SU-DHL-6 (cell line): ENCODE results near the gene SLC25A26.
"Not testable (repeated sequence)": the region's sequence is repeated elsewhere in the genome, so short reads cannot be mapped to it uniquely, and the experiment has no call there.

ENCODE experiments used
- H2AFZ ChIP-seq: fragments of 200-600 bp; sonication (generic); 2 replicates; pipeline ENCODE4 v1.6.1; 2014; ENCODE audit warnings: low read depth, mild to moderate bottlenecking, moderate library complexity, mixed read lengths, antibody characterized with exemption, low read length; ENCODE audit not compliant: severe bottlenecking
- H3F3A ChIP-seq: fragments of 200-600 bp; shearing (Covaris generic); 2 replicates; pipeline ENCODE4 v1.6.0; 2016; ENCODE audit warnings: antibody characterized with exemption, mild to moderate bottlenecking; ENCODE audit not compliant: insufficient read depth
- H3K27ac ChIP-seq: fragments of 200-600 bp; sonication (generic); 2 replicates; pipeline ENCODE4 v1.5.1; 2016; ENCODE audit warnings: low read depth, mild to moderate bottlenecking, low read length, moderate library complexity, mixed read lengths
- H3K27me3 ChIP-seq: fragments of 200-600 bp; sonication (generic), shearing (Covaris generic); 2 replicates; pipeline ENCODE4 v1.6.0; 2014; ENCODE audit warnings: mild to moderate bottlenecking, low read length
- H3K36me3 ChIP-seq: fragments of 200-600 bp; sonication (generic); 2 replicates; pipeline ENCODE4 v1.6.1; 2014; ENCODE audit warnings: mild to moderate bottlenecking, low read length, mixed read lengths
- H3K4me2 ChIP-seq: fragments of 300-600, 200-600 bp; shearing (Covaris generic), sonication (generic); 2 replicates; pipeline ENCODE4 v1.6.0; 2014; ENCODE audit warnings: low read length, low read depth, mild to moderate bottlenecking; ENCODE audit not compliant: poor library complexity, severe bottlenecking
- H3K4me3 ChIP-seq: fragments of 200-600 bp; sonication (generic); 2 replicates; pipeline ENCODE4 v1.5.1; 2014; ENCODE audit warnings: antibody characterized with exemption, low read length, mild to moderate bottlenecking, mixed read lengths; ENCODE audit not compliant: insufficient read depth, poor library complexity, severe bottlenecking
- H3K79me2 ChIP-seq: fragments of 200-600 bp; sonication (generic); 2 replicates; pipeline ENCODE4 v1.6.1; 2014; ENCODE audit warnings: mild to moderate bottlenecking, low read length, moderate library complexity; ENCODE audit not compliant: insufficient read depth
- H3K9ac ChIP-seq: fragments of 200-600 bp; sonication (generic); 2 replicates; pipeline ENCODE4 v1.7.0; 2014; ENCODE audit warnings: mild to moderate bottlenecking, low read length
- H3K9me2 ChIP-seq: fragments of 200-600 bp; sonication (generic); replicated peaks from 2 replicates; pipeline ENCODE4 v1.6.1; 2014; ENCODE audit warnings: low read length; ENCODE audit not compliant: insufficient read depth
- H3K9me3 ChIP-seq: fragments of 200-600 bp; sonication (generic); 2 replicates; pipeline ENCODE4 v1.6.1; 2014; ENCODE audit warnings: low read length, mixed read lengths; ENCODE audit not compliant: insufficient read depth
- H4K20me1 ChIP-seq: fragments of 200-600 bp; sonication (generic); 2 replicates; pipeline ENCODE4 v1.6.1; 2014; ENCODE audit warnings: low read depth, mild to moderate bottlenecking, antibody characterized with exemption, low read length, moderate library complexity, mixed read lengths
- EZH2phosphoT487 ChIP-seq: fragments of 200-600 bp; sonication (generic), shearing (Covaris generic); conservative IDR thresholded peaks from 2 replicates; pipeline ENCODE4 v1.6.1; 2018; ENCODE audit warnings: mild to moderate bottlenecking, antibody characterized with exemption, low read length, moderate library complexity, mixed read lengths
- TF ChIP-seq, protein P1 (sequence below): fragments of 200-600 bp; sonication (generic); IDR thresholded peaks from one replicate; pipeline ENCODE4 v1.5.1; 2017; ENCODE audit warnings: antibody characterized with exemption, mild to moderate bottlenecking, low read length, moderate library complexity; ENCODE audit not compliant: insufficient read depth, poor library complexity, severe bottlenecking

Gene SLC25A26

DNA sequence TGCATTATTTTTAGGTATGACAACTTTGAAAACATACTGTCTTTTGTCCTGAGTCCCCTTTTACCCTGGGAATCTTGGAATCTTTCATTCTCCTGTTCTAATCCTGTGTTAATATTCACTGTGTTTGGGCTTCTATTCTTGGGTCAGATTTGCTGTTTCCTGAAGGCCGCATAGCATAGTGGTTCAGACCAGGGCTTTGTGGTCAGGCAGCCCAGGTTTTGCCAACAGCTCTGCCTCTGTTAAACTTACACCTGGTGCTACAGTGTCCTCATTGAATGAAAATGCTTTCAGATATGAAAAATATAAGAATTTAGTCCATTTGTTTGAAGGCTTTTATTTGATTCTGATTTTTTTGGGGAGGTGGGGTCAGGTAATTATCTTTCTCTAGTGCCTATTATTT is 58.4 kb downstream of the SLC25A26 start:
- Histone ChIP-seq H3K27ac (no peak overlapping the region), H3K9me2 (no peaks in the 10 kb centered on the region), H4K20me1 (no peaks in the 10 kb centered on the region), H3K4me2 (no peak overlapping the region), H3F3A (no peaks in the 10 kb centered on the region), H3K79me2 (no peaks in the 10 kb centered on the region), H3K4me3 (no peak overlapping the region), H2AFZ (no peak overlapping the region), H3K9me3 (no peaks in the 10 kb centered on the region), H3K27me3 (no peaks in the 10 kb centered on the region), H3K36me3 (no peaks in the 10 kb centered on the region), H3K9ac (no peak overlapping the region)
- TF ChIP-seq, protein P1, sequence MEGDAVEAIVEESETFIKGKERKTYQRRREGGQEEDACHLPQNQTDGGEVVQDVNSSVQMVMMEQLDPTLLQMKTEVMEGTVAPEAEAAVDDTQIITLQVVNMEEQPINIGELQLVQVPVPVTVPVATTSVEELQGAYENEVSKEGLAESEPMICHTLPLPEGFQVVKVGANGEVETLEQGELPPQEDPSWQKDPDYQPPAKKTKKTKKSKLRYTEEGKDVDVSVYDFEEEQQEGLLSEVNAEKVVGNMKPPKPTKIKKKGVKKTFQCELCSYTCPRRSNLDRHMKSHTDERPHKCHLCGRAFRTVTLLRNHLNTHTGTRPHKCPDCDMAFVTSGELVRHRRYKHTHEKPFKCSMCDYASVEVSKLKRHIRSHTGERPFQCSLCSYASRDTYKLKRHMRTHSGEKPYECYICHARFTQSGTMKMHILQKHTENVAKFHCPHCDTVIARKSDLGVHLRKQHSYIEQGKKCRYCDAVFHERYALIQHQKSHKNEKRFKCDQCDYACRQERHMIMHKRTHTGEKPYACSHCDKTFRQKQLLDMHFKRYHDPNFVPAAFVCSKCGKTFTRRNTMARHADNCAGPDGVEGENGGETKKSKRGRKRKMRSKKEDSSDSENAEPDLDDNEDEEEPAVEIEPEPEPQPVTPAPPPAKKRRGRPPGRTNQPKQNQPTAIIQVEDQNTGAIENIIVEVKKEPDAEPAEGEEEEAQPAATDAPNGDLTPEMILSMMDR, result no peak
- no peak for TF ChIP-seq EZH2phosphoT487

DNA sequence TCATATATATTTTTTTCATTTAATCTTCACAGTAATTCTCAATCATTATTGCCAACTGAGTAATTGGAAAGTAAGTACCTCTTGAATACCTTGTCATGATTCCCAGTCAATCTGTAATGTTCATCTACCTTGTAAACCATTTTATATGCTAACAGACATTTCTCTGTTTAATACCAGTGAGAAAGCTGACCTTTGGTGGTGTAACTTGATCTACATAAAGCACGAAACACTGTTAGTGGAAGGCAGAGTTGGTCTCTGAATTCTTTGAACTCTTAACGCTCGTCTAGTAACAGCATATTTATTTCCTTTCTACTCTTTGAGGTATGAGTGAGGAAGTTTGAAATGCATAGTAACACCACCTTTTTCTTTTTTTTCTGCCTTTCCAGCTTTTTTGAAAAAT is 59.5 kb downstream of the SLC25A26 start:
- Histone ChIP-seq H3K9me2 (no peaks in the 10 kb centered on the region), H3F3A (no peaks in the 10 kb centered on the region), H3K9ac (no peak overlapping the region)

DNA sequence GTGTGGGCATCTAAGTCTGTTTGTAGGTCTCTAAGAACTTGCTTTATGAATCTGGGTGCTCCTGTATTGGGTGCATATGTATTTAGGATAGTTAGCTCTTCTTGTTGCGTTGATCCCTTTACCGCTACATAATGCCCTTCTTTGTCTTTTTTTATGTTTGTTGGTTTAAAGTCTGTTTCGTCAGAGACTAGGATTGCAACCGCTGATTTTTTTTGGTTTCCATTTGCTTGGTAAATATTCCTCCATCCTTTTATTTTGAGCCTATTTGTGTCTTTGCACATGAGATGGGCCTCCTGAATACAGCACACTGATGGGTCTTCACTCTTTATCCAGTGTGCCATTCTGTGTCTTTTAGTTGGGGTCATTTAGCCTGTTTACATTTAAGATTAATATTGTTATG is 71.1 kb downstream of the SLC25A26 start:
- not testable (repeated sequence) for H3F3A ChIP-seq, H3K4me3 ChIP-seq, H3K27me3 ChIP-seq, H3K4me2 ChIP-seq, H3K79me2 ChIP-seq, H3K36me3 ChIP-seq, H3K9me2 ChIP-seq, H3K9me3 ChIP-seq, H2AFZ ChIP-seq, H4K20me1 ChIP-seq, H3K27ac ChIP-seq, H3K9ac ChIP-seq

More for the DNA sequence above, 59.5 kb downstream of the SLC25A26 start:
- TF ChIP-seq EZH2phosphoT487, result no peak
- TF ChIP-seq, protein P1, result no peak
- Histone ChIP-seq H3K36me3 (no peaks in the 10 kb centered on the region), H3K4me2 (no peak overlapping the region), H3K27ac (no peak overlapping the region), H3K4me3 (no peak overlapping the region), H3K9me3 (no peaks in the 10 kb centered on the region), H2AFZ (no peak overlapping the region), H4K20me1 (no peaks in the 10 kb centered on the region), H3K27me3 (no peaks in the 10 kb centered on the region), H3K79me2 (no peaks in the 10 kb centered on the region)

DNA sequence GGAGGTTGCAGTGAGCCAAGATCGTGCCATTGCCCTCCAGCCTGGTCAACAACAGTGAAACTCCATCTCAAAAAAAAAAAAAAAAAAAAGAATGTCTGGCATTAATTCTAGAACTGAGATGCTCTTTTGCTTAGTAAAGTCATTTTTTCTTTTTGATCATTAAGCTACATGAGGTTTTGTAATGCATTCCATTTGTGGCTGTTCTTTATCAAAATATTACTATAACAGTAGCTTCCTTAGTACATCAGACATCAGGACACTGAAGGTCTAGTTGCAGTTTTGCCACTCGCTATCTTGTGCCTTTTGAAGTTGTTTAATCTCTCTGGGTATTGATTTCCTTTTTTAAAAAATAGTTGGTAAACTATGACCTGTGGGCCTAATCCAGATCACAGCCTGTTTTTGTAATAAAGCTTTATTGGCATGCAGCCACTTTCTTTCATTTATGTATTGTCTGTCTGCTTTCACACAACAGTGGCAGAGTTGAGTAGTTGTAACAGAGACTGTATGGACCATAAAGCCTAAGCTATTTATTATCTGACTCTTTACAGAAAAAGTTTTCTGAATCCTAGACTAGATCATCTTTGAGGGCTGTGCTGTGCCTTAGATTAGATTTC is 76.6 kb downstream of the SLC25A26 start:
- H3K9ac ChIP-seq, result no peak overlapping the region
- H3K27me3 ChIP-seq, result no peaks in the 10 kb centered on the region
- H3K36me3 ChIP-seq, result no peaks in the 10 kb centered on the region
- no peak overlapping the region for H3K4me3 ChIP-seq
- no peaks in the 10 kb centered on the region for H4K20me1 ChIP-seq
- H3K79me2 ChIP-seq, result no peaks in the 10 kb centered on the region
- no peaks in the 10 kb centered on the region for H3K9me3 ChIP-seq
- no peak for TF ChIP-seq EZH2phosphoT487
- TF ChIP-seq, protein P1, result no peak
- H3K4me2 ChIP-seq, result no peak overlapping the region
- no peak overlapping the region for H3K27ac ChIP-seq
- H3F3A ChIP-seq, result no peaks in the 10 kb centered on the region
- H3K9me2 ChIP-seq, result no peaks in the 10 kb centered on the region
- H2AFZ ChIP-seq, result no peak overlapping the region
